SH-SY5Y (cell line): Measurements from ENCODE around the gene SPNS2.

Experiments
- GATA2 ChIP-seq: IDR thresholded peaks from 2 replicates; pipeline ENCODE4 v1.6.1; 2011; ENCODE audit warnings: mild to moderate bottlenecking, low read depth, low read length
- GATA3 ChIP-seq: IDR thresholded peaks from 2 replicates; pipeline ENCODE4 v1.6.1; 2011; ENCODE audit warnings: low read depth, mild to moderate bottlenecking, low read length, moderate library complexity

- TF ChIP-seq GATA2 (no peak), GATA3 (no peak)
These were observed 32.9 kb upstream of the SPNS2 start for GRCh38 chr17:4465786-4466185.
